Heart right ventricle (tissue), 16 donors: ENCODE measurements around the gene ERCC1. TPM values are rescaled to one million over a fixed set of nuclear protein-coding genes. Genes with fewer than 3 reads are reported as not detected.

ENCODE experiments used
- ATAC-seq, 8 donors: fragments of 200-7000 bp; cut with Tn5 transposase; one replicate each; pipeline ENCODE4 v1.9.1; 2020; ENCODE audit warnings: mild to moderate bottlenecking in 8 of 8, moderate library complexity in 8 of 8, moderate number of reproducible peaks in 1 of 8
- DNase-seq, 2 donors: peaks; one replicate each; pipeline ENCODE4 v3.0.0-alpha.2; 2020
- H3K27ac ChIP-seq, 10 donors: fragments of 200-600 bp; sonication (generic) in 2 of 10; one replicate each; pipeline versions ENCODE4 v1.5.0 to v1.8.0; 2020 to 2022; ENCODE audit warnings: mild to moderate bottlenecking in 3 of 10
- H3K27me3 ChIP-seq, 7 donors: fragments of 200-600 bp; one replicate each; pipeline ENCODE4 v1.8.0; 2021 to 2022; ENCODE audit warnings: mild to moderate bottlenecking in 2 of 7
- H3K36me3 ChIP-seq, 9 donors: fragments of 200-600 bp; sonication (generic) in 1 of 9; one replicate each; pipeline versions ENCODE4 v1.5.0 to v1.8.0; 2020 to 2022; ENCODE audit warnings: mild to moderate bottlenecking in 2 of 9
- H3K4me1 ChIP-seq, 9 donors: fragments of 200-600 bp; sonication (generic) in 1 of 9; one replicate each; pipeline versions ENCODE4 v1.5.0 to v1.8.0; 2020 to 2022; ENCODE audit warnings: mild to moderate bottlenecking in 4 of 9
- H3K4me3 ChIP-seq, 10 donors: fragments of 200-600 bp; sonication (generic) in 2 of 10; one replicate each; pipeline versions ENCODE4 v1.5.0 to v1.8.0; 2020 to 2022; ENCODE audit warnings: mild to moderate bottlenecking in 7 of 10, moderate library complexity in 2 of 10
- H3K9me3 ChIP-seq, 11 donors: fragments of 200-600 bp in 10 of 11; sonication (generic) in 2 of 11; one replicate each; pipeline versions ENCODE4 v1.5.0 to v1.8.0; 2013 to 2022; ENCODE audit warnings: mild to moderate bottlenecking in 2 of 11, control low read depth in 1 of 11, moderate library complexity in 1 of 11
- WGBS, 2 donors: extraction: QIAGEN DNeasy Blood & Tissue Kit; methylation state at CpG; one replicate each; pipeline ENCODE4 v1.1.7; 2013; ENCODE audit warnings: inconsistent platforms in 1 of 2; 5-methylcytosine and 5-hydroxymethylcytosine counted together
- intact Hi-C, 10 donors: fragments of 100-400 bp; cut with DNase I; formaldehyde crosslinking; loops; one replicate each; pipeline versions ENCODE4 v1.11.1 to v1.14.2; 2022
- microRNA-seq, 2 donors: library from miRNA; unstranded; fragments of <30 nt; microRNA quantifications; one replicate each; pipeline ENCODE4 v1.2.0, GENCODE V29; 2021
- polyA plus RNA-seq, 2 donors: library from polyadenylated mRNA; stranded (reverse); fragments of 200-250 nt; gene quantifications; one replicate each; pipeline ENCODE4 v1.2.3, GENCODE V29; 2013
- total RNA-seq, 10 donors: library from RNA; stranded (reverse); fragmentation: NEBNext Ultra II Directional in 3 of 10; extraction: Animal tissue kit (Norgen Biotek cat#: 25700) in 3 of 10; gene quantifications; one replicate each; pipeline versions ENCODE4 v1.2.1 to v1.2.4, GENCODE V29; 2021 to 2023
- TF ChIP-seq, protein P1 (sequence below), 9 donors: fragments of 200-600 bp; sonication (generic) in 2 of 9; IDR thresholded peaks; one replicate each; pipeline versions ENCODE4 v1.5.0 to v1.8.0; 2021 to 2022; ENCODE audit warnings: antibody characterized with exemption in 9 of 9, mild to moderate bottlenecking in 5 of 9, moderate library complexity in 1 of 9
- donor health status: Arrhythmogenic right ventricular cardiomyopathy.
- donor health status: ischemic (EF 13 %, LVEDD 7.1; RV severe dilation, severe dysfunction).
- donor health status: healthy with polysubstance abuse.
- donor health status: DM: no; HTN: yes; CAD: no.
- donor health status: DM: no; HTN: no; CAD: no.
- donor health status: ischemic (EF 25% LVEDD 6.9; RV normal size, moderate dysfunction).
- donor health status: ischemic (EF 25% LVEDD 5.7; RV mildly dilated, moderate dysfunction).
- donor health status: healthy.
- donor health status: DM: yes; HTN: yes; CAD: no.
- donor health status: Ischemic cardiomyopathy.
- donor health status: ischemic (EF 35%, LVEDD 5.7; RV mildly dilated, moderate dysfunction).
- donor health status: nonischemic (EF 11% LVEDD 7.7; RV severe dilation, severe dysfunction).
- donor health status: DM: yes; HTN: yes; CAD: no.
- donor health status: PGD.
- donor health status: ischemic (EF 29% LVEDD 5.4; RV normal size, mild dysfunction).
- donor health status: nonischemic (EF 23%, LVEDD 6.1; RV moderate dilation, normal function).

The ERCC1 gene
- total and polyA plus RNA-seq, 12 donors: 113 to 194 (median 143) TPM

DNA sequence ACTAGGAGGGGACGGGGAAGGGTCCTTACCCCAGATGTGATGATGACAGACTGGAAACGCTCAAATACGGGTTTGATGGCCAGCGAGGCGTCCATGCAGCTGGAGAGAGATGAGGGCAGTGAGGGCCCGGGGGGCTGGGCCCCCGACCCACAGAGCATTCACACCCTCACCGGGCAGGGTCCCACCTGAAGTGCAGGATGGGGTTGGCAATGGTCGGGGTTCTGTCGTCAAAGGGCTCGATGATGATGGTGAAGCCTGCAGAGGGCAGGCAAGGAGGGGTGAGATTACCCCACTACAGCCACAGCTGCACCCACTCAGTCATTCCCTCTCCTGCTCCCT is 66.3 kb downstream of the ERCC1 start:
- TF ChIP-seq, protein P1, sequence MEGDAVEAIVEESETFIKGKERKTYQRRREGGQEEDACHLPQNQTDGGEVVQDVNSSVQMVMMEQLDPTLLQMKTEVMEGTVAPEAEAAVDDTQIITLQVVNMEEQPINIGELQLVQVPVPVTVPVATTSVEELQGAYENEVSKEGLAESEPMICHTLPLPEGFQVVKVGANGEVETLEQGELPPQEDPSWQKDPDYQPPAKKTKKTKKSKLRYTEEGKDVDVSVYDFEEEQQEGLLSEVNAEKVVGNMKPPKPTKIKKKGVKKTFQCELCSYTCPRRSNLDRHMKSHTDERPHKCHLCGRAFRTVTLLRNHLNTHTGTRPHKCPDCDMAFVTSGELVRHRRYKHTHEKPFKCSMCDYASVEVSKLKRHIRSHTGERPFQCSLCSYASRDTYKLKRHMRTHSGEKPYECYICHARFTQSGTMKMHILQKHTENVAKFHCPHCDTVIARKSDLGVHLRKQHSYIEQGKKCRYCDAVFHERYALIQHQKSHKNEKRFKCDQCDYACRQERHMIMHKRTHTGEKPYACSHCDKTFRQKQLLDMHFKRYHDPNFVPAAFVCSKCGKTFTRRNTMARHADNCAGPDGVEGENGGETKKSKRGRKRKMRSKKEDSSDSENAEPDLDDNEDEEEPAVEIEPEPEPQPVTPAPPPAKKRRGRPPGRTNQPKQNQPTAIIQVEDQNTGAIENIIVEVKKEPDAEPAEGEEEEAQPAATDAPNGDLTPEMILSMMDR (IDR thresholded peaks at IDR 0.05): no peak
- Histone ChIP-seq H3K27me3 (no peaks in the 10 kb centered on the region), H3K36me3 (peaks cover 0 to 97% (median 10%) of the 10 kb centered on the region in 9 donors), H3K9me3 (no peaks in the 10 kb centered on the region), H3K27ac (no peak overlapping the region), H3K4me1 (no peaks in the 10 kb centered on the region), H3K4me3 (no peak overlapping the region)
- intact Hi-C loops: no loop called here
- ATAC-seq: no peak
- no peak for DNase-seq
- WGBS, 2 donors: 92 to 94% methylated on average over 11 of the region's 11 CpGs

Small RNAs within 50 kb of the gene (microRNA-seq; reads per million reads assigned to microRNA genes)
- gene MIR6088: 0 reads per million in 2 donors

Other genes with a start within 250 kb of the ERCC1 start
- gene TRAPPC6A, start 245.7 kb downstream of the ERCC1 start, total RNA-seq: 10 to 100 TPM; 14.3 to 24.9 (median 16.8) TPM
- gene TRAPPC6A, start 245.7 kb downstream of the ERCC1 start, polyA plus RNA-seq: 10 to 100 TPM; 15.9 to 18.9 TPM
- 1 to 10 TPM; 2.8 to 8.6 (median 4.8) TPM for gene BLOC1S3, start 245.1 kb downstream of the ERCC1 start, total RNA-seq
- 1 to 10 TPM; 2.2 to 6.1 TPM for gene BLOC1S3, start 245.1 kb downstream of the ERCC1 start, polyA plus RNA-seq
- gene EXOC3L2, start 178.5 kb downstream of the ERCC1 start, total RNA-seq: 1 to 10 TPM in 5 of 10 donors, under 1 TPM in 5; 0.27 to 2.0 (median 1.1) TPM
- gene EXOC3L2, start 178.5 kb downstream of the ERCC1 start, polyA plus RNA-seq: 1 to 10 TPM; 1.2 to 1.8 TPM
- gene MARK4, start 172.6 kb downstream of the ERCC1 start, total RNA-seq: 10 to 100 TPM; 24.8 to 45.3 (median 33.7) TPM
- 10 to 100 TPM; 13.8 to 21.4 TPM for gene MARK4, start 172.6 kb downstream of the ERCC1 start, polyA plus RNA-seq
- gene CKM, start 101.0 kb downstream of the ERCC1 start, total RNA-seq: 1,000 to 10,000 TPM; 3,088 to 7,765 (median 4,540) TPM
- 1,000 to 10,000 TPM; 2,078 to 4,353 TPM for gene CKM, start 101.0 kb downstream of the ERCC1 start, polyA plus RNA-seq
- under 1 TPM in 2 of 10 donors, not detected in 8; 0.14 TPM for gene KLC3, start 83.2 kb downstream of the ERCC1 start, total RNA-seq
- under 1 TPM in 1 of 2 donors, not detected in 1; 0.16 TPM for gene KLC3, start 83.2 kb downstream of the ERCC1 start, polyA plus RNA-seq
- 10 to 100 TPM; 11.4 to 15.2 (median 14.1) TPM for gene ERCC2, start 53.3 kb downstream of the ERCC1 start, total RNA-seq
- 10 to 100 TPM in 1 of 2 donors, 1 to 10 TPM in 1; 6.5 to 11.8 TPM for gene ERCC2, start 53.3 kb downstream of the ERCC1 start, polyA plus RNA-seq
- 100 to 1,000 TPM; 134 to 204 (median 166) TPM for gene PPP1R13L, start 18.8 kb downstream of the ERCC1 start, total RNA-seq
- 100 to 1,000 TPM in 1 of 2 donors, 10 to 100 TPM in 1; 85.2 to 265 TPM for gene PPP1R13L, start 18.8 kb downstream of the ERCC1 start, polyA plus RNA-seq
- gene POLR1G, start 17.3 kb downstream of the ERCC1 start, total RNA-seq: 1 to 10 TPM; 4.1 to 9.8 (median 5.6) TPM
- 1 to 10 TPM; 5.1 to 8.2 TPM for gene POLR1G, start 17.3 kb downstream of the ERCC1 start, polyA plus RNA-seq
- 10 to 100 TPM in 2 of 10 donors, 1 to 10 TPM in 7, under 1 TPM in 1; 0.39 to 54.5 (median 4.9) TPM for gene FOSB, start 44.1 kb upstream of the ERCC1 start, total RNA-seq
- 1 to 10 TPM; 2.1 to 5.5 TPM for gene FOSB, start 44.1 kb upstream of the ERCC1 start, polyA plus RNA-seq
- 10 to 100 TPM; 15.9 to 33.7 (median 21.8) TPM for gene RTN2, start 73.1 kb upstream of the ERCC1 start, total RNA-seq
- gene RTN2, start 73.1 kb upstream of the ERCC1 start, polyA plus RNA-seq: 10 to 100 TPM; 11.1 to 13.3 TPM
- gene PPM1N, start 74.5 kb upstream of the ERCC1 start, total RNA-seq: 1 to 10 TPM in 1 of 10 donors, under 1 TPM in 4, not detected in 5; 0.32 to 3.6 (median 0.57) TPM
- under 1 TPM; 0.51 to 0.68 TPM for gene PPM1N, start 74.5 kb upstream of the ERCC1 start, polyA plus RNA-seq
- gene VASP, start 83.6 kb upstream of the ERCC1 start, total RNA-seq: 10 to 100 TPM; 24.9 to 78.6 (median 42.3) TPM
- gene VASP, start 83.6 kb upstream of the ERCC1 start, polyA plus RNA-seq: 10 to 100 TPM; 62.3 to 70.0 TPM
- gene OPA3, start 160.9 kb upstream of the ERCC1 start, total RNA-seq: 10 to 100 TPM; 20.0 to 27.9 (median 24.2) TPM
- gene OPA3, start 160.9 kb upstream of the ERCC1 start, polyA plus RNA-seq: 10 to 100 TPM; 10.2 to 10.7 TPM
- 10 to 100 TPM in 1 of 10 donors, 1 to 10 TPM in 9; 2.3 to 29.4 (median 5.2) TPM for gene GPR4, start 178.3 kb upstream of the ERCC1 start, total RNA-seq
- gene GPR4, start 178.3 kb upstream of the ERCC1 start, polyA plus RNA-seq: 1 to 10 TPM; 5.7 to 9.4 TPM
- 10 to 100 TPM; 30.2 to 54.5 (median 46.1) TPM for gene EML2, start 215.5 kb upstream of the ERCC1 start, total RNA-seq
- gene EML2, start 215.5 kb upstream of the ERCC1 start, polyA plus RNA-seq: 10 to 100 TPM; 17.3 to 26.8 TPM
- gene GIPR, start 244.3 kb upstream of the ERCC1 start, total RNA-seq: 1 to 10 TPM; 2.4 to 7.8 (median 4.4) TPM
- 10 to 100 TPM in 1 of 2 donors, 1 to 10 TPM in 1; 2.4 to 16.6 TPM for gene GIPR, start 244.3 kb upstream of the ERCC1 start, polyA plus RNA-seq